Lower lobe of right lung (tissue), 2 donors: ENCODE measurements around the gene PTPN2. TPM values are rescaled to one million over a fixed set of nuclear protein-coding genes. Genes with fewer than 3 reads are reported as not detected.
A peak's percentile ranks its signal among the peaks of the same experiment; 100 is the strongest.

ENCODE experiments used
- ATAC-seq, 2 donors: fragments of 200-7000 bp; cut with Tn5 transposase; one replicate each; pipeline ENCODE4 v1.9.1; 2020 to 2022; ENCODE audit warnings: mild to moderate bottlenecking in 2 of 2, moderate library complexity in 2 of 2
- DNase-seq: peaks from one replicate; pipeline ENCODE4 v3.0.0-alpha.2; 2020
- H3K27ac ChIP-seq: fragments of 200-600 bp; one replicate; pipeline ENCODE4 v1.8.0; 2022
- H3K27me3 ChIP-seq: fragments of 200-600 bp; one replicate; pipeline ENCODE4 v1.8.0; 2022; ENCODE audit warnings: low read depth
- H3K36me3 ChIP-seq: fragments of 200-600 bp; one replicate; pipeline ENCODE4 v1.8.0; 2022; ENCODE audit warnings: mild to moderate bottlenecking
- H3K4me1 ChIP-seq: fragments of 200-600 bp; one replicate; pipeline ENCODE4 v1.8.0; 2022
- H3K4me3 ChIP-seq: fragments of 200-600 bp; one replicate; pipeline ENCODE4 v1.8.0; 2022; ENCODE audit warnings: mild to moderate bottlenecking
- H3K9me3 ChIP-seq: fragments of 200-600 bp; one replicate; pipeline ENCODE4 v1.8.0; 2022
- CTCF ChIP-seq: fragments of 200-600 bp; IDR thresholded peaks from one replicate; pipeline ENCODE4 v1.8.0; 2022; ENCODE audit warnings: antibody characterized with exemption, mild to moderate bottlenecking
- intact Hi-C: fragments of 100-400 bp; cut with DNase I; formaldehyde crosslinking; loops from one replicate; pipeline ENCODE4 v1.11.0; 2022
- total RNA-seq: library from RNA; stranded (reverse); fragmentation: NEBNext Ultra II Directional; extraction: Animal tissue kit (Norgen Biotek cat#: 25700); gene quantifications from one replicate; pipeline ENCODE4 v1.2.1, GENCODE V29; 2021
- donor health status: DM: no; HTN: yes; CAD: no; lungs with severe emphysema.

The PTPN2 gene
- total RNA-seq, 1 donor from 2014 or later: 52.6 TPM

GRCh38 chr18:12840382-12840781 lies 43.7 kb downstream of the PTPN2 start:
- no peaks in the 10 kb centered on the region for H3K9me3 ChIP-seq
- H3K4me3 ChIP-seq: no peak overlapping the region
- peaks cover 56% of the 10 kb centered on the region for H3K4me1 ChIP-seq
- ATAC-seq: no peak
- TF ChIP-seq CTCF: no peak
- H3K27me3 ChIP-seq: no peaks in the 10 kb centered on the region
- H3K27ac ChIP-seq: peak overlapping the region; percentile 87
- DNase-seq: no peak
- intact Hi-C loops: no loop called here
- H3K36me3 ChIP-seq: peaks cover 11% of the 10 kb centered on the region

- TF ChIP-seq CTCF: no peak
- Histone ChIP-seq H3K27me3 (no peaks in the 10 kb centered on the region), H3K4me3 (peak overlapping the region; percentile 4), H3K27ac (peak overlapping the region; percentile 87), H3K9me3 (no peaks in the 10 kb centered on the region), H3K36me3 (peaks cover 14% of the 10 kb centered on the region), H3K4me1 (peaks cover 56% of the 10 kb centered on the region)
- ATAC-seq (peak; percentile 63 to 69), DNase-seq (no peak)
- intact Hi-C loops: no loop called here
Measured at GRCh38 chr18:12839526-12840196, 44.4 kb downstream of the PTPN2 start.

DNA sequence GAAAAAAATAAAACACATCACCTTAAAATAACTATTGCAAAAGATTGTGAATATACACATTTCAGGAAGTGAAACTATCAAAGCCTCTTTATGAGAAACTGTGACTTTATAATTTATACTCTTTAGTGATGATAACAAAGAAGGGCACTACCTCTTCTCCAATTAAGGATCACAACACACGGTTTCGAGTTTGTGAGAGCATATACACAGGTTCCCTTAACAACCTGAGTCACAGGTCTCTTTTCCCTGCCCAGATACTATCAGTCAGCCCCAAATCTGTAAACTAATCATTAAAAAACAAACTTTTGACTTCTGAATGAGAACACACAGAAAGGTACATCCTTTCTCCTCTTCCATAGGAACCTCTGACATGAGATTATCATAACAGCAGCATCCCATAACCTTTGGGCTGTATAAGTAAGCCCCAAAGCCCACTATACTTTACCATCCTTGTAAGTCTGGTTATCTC lies 44.9 kb downstream of the PTPN2 start:
- H3K36me3 ChIP-seq: peaks cover 14% of the 10 kb centered on the region
- H3K4me3 ChIP-seq: peak overlapping the region; percentile 4
- no peak for DNase-seq
- intact Hi-C loops: no loop called here
- no peak for TF ChIP-seq CTCF
- H3K9me3 ChIP-seq: no peaks in the 10 kb centered on the region
- peak; percentile 54 to 70 for ATAC-seq
- peak overlapping the region; percentile 87 for H3K27ac ChIP-seq
- H3K27me3 ChIP-seq: no peaks in the 10 kb centered on the region
- peaks cover 51% of the 10 kb centered on the region for H3K4me1 ChIP-seq

DNA sequence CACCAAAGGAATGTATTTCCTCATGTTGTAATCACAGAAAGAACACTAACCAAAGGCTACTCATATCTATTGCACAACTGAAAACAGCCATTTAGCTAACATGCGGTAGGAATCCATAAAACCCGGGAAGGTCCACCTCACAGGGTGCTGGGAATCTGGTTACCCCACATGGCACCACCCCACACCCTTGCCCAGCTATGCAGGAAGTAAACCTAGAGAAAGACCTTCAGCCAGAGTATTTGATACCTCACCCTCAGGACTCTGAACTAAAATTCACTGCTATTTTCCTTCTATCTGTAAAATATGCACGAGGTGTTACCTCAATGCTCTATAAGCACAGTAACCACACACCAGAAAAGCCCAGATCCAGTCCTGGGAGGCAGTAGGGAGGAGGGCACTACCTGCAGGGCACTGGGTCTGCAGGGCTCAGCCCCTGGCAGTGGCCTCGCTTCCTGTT lies 45.8 kb downstream of the PTPN2 start:
- peak overlapping the region; percentile 87 for H3K27ac ChIP-seq
- peaks cover 44% of the 10 kb centered on the region for H3K4me1 ChIP-seq
- intact Hi-C loops: no loop called here
- H3K27me3 ChIP-seq: no peaks in the 10 kb centered on the region
- no peak for TF ChIP-seq CTCF
- ATAC-seq (peak; percentile 94), DNase-seq (peak; percentile 80)
- peak overlapping the region; percentile 31 for H3K4me3 ChIP-seq
- peaks cover 22% of the 10 kb centered on the region for H3K36me3 ChIP-seq
- no peaks in the 10 kb centered on the region for H3K9me3 ChIP-seq

DNA sequence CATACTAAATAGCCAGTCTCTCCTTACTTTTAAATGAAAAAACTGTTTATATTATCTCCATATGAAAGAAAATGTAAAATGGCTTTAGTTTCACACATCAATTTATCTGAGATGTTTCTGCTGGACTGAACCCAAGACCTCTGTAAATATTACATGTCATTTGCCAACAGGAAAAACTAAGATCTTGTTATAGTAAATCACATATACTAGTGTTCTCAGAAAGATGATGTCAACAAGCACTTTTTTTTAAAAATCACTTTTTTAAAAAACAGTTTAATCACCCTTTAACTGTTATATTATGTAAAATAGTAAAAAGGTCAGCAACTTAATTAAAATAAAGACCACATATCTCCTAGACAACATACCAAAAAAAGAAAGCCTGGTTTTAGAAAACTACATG lies 46.3 kb downstream of the PTPN2 start:
- no peak for DNase-seq
- no peaks in the 10 kb centered on the region for H3K9me3 ChIP-seq
- peak overlapping the region; percentile 31 for H3K4me3 ChIP-seq
- H3K27ac ChIP-seq: peak overlapping the region; percentile 87
- H3K4me1 ChIP-seq: peaks cover 43% of the 10 kb centered on the region
- peak in 1 of 2 donors; percentile 30 for ATAC-seq
- intact Hi-C loops: no loop called here
- H3K27me3 ChIP-seq: no peaks in the 10 kb centered on the region
- TF ChIP-seq CTCF: no peak
- H3K36me3 ChIP-seq: peaks cover 22% of the 10 kb centered on the region
